Right lung (tissue), 10 donors: ENCODE measurements around the gene NUPR1. TPM values are rescaled to one million over a fixed set of nuclear protein-coding genes. Genes with fewer than 3 reads are reported as not detected.
"Not testable (repeated sequence)": the region's sequence is repeated elsewhere in the genome, so short reads cannot be mapped to it uniquely, and the experiment has no call there.

Source experiments
- DNase-seq, 2 donors: peaks; one replicate each; pipeline ENCODE4 v3.0.0-alpha.2; 2013
- long read RNA-seq, 8 donors: transcript quantifications; one replicate each; lab custom pipeline, GENCODE V29; 2026
- polyA plus RNA-seq, 5 donors: library from polyadenylated mRNA; unstranded; fragments of 120-200 nt; gene quantifications; one replicate each; pipeline versions ENCODE4 v1.2.1 to v1.2.3, GENCODE V29; 2013; ENCODE audit warnings: inconsistent platforms in 1 of 5, low replicate concordance in 1 of 5; ENCODE audit not compliant: insufficient read length in 5 of 5, insufficient read depth in 1 of 5

Gene NUPR1
- 10 to 100 TPM; 29.7 to 51.1 (median 36.1) TPM for polyA plus RNA-seq
- long read RNA-seq, donor 1, full-length matches to known transcripts, result 59 of 87 reads
- long read RNA-seq, donor 1, partial matches to known transcripts, result 28 of 87 reads
- long read RNA-seq, donor 1, other reads (novel, unspliced or antisense), result 0 of 87 reads
- long read RNA-seq, donor 2, full-length matches to known transcripts, result 39 of 48 reads
- long read RNA-seq, donor 2, partial matches to known transcripts, result 9 of 48 reads
- long read RNA-seq, donor 2, other reads (novel, unspliced or antisense), result 0 of 48 reads
- long read RNA-seq, donor 3, full-length matches to known transcripts, result 45 of 45 reads
- long read RNA-seq, donor 3, partial matches to known transcripts, result 0 of 45 reads
- long read RNA-seq, donor 3, other reads (novel, unspliced or antisense), result 0 of 45 reads
- long read RNA-seq, donor 4, full-length matches to known transcripts, result 26 of 26 reads
- long read RNA-seq, donor 4, partial matches to known transcripts, result 0 of 26 reads
- long read RNA-seq, donor 4, other reads (novel, unspliced or antisense), result 0 of 26 reads
- long read RNA-seq, donor 5, full-length matches to known transcripts, result 58 of 64 reads
- long read RNA-seq, donor 5, partial matches to known transcripts, result 6 of 64 reads
- long read RNA-seq, donor 5, other reads (novel, unspliced or antisense), result 0 of 64 reads
- long read RNA-seq, donor 6, full-length matches to known transcripts, result 67 of 74 reads
- long read RNA-seq, donor 6, partial matches to known transcripts, result 7 of 74 reads
- long read RNA-seq, donor 6, other reads (novel, unspliced or antisense), result 0 of 74 reads
- long read RNA-seq, donor 7, full-length matches to known transcripts, result 36 of 44 reads
- long read RNA-seq, donor 7, partial matches to known transcripts, result 8 of 44 reads
- long read RNA-seq, donor 7, other reads (novel, unspliced or antisense), result 0 of 44 reads
- long read RNA-seq, donor 8, full-length matches to known transcripts, result 13 of 13 reads
- long read RNA-seq, donor 8, partial matches to known transcripts, result 0 of 13 reads
- long read RNA-seq, donor 8, other reads (novel, unspliced or antisense), result 0 of 13 reads

GRCh38 chr16:28538733-28539596, at the start of gene NUPR1:
TSS of gene NUPR1 (minus strand) at chr16:28538974. CDS start at chr16:28538907, 67 bp downstream.
- DNase-seq, result peak; percentile 92 to 94

DNA sequence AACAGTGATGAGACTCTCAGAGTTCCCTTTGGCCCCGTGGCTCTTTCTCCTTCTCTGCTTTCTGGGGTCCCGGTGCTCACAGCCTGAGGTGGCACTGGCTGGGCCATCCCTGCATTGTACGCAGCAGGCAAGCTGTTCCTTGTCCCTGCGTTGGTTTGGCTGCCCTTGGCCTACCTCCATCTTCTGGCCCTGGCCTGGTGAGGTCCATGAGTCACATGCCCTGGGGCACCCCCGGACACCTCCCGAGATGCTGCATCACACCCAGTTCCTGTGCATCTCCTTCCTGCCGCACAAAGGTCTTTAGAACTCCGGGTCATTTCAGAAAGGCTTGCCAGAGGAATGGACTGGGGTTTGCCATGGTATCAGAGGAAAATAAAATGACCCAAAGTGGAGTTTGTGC, 48.6 kb upstream of the NUPR1 start:
- DNase-seq, result no peak

DNA sequence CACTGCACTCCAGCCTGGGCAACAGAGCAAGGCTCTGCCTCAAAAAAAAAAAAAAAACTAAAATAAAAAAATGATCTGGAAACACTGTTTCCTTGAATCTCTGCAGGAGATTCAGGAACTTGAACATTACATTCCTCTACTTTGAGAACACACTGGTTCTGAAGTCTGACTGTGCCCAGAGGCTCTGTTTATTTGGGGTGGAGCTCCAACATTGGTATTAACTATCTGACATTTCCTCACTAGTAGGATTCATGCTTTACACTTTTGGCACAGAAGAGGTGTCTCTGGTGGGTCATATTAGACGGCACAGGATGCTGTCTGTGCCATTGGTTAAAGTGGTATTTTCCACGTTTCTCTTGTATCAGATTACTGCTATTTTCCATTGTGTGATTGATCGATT, 47.7 kb upstream of the NUPR1 start:
- DNase-seq, result no peak

GRCh38 chr16:28585674-28586073, 46.9 kb upstream of the NUPR1 start:
- DNase-seq, result no peak

GRCh38 chr16:28580726-28581315, 42.0 kb upstream of the NUPR1 start:
- no peak for DNase-seq

GRCh38 chr16:28575446-28576109, 36.8 kb upstream of the NUPR1 start:
- DNase-seq, result no peak

- DNase-seq, result no peak
Observed at GRCh38 chr16:28574925-28575324, 36.2 kb upstream of the NUPR1 start.

- DNase-seq, result no peak
Observed at GRCh38 chr16:28573738-28574718, 35.3 kb upstream of the NUPR1 start.

- peak in 1 of 2 donors; percentile 42 for DNase-seq
Observed at GRCh38 chr16:28572696-28573510, 34.1 kb upstream of the NUPR1 start.

DNA sequence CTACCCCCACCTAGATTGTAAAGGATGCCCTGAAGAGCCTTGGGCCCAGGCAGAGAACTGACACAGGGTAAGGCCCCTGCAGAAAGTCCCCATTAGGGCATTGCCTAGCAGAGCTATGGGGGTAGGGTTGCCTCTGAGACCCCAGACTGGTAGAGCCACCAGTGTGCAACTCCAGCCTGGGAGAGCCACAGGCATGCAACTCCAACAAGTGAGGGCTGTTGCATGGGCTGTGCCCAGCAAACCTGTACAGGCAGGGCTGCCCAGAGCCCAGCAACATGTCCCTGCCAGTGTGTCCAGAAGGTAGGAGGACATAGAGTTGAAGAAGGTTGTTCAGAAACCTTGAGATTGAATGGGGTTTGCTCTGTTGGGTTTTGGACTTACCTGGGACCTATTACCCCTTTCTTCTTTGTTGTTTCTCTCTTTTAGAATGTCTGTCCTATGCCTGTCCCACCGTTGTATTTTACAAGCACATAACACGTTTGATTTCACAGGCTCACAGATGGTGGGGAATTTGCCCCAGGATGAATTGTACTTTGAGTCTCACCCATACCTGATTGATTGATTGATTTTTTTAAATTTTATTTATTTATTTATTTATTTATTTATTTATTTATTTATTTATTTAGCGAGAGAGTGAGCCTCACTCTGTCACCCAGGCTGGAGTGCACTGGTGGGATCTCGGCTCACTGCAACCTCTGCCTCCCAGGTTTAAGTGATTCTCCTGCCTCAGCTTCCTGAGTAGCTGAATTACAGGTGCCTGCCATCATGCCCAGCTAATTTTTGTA, 31.4 kb upstream of the NUPR1 start:
- DNase-seq, result no peak

DNA sequence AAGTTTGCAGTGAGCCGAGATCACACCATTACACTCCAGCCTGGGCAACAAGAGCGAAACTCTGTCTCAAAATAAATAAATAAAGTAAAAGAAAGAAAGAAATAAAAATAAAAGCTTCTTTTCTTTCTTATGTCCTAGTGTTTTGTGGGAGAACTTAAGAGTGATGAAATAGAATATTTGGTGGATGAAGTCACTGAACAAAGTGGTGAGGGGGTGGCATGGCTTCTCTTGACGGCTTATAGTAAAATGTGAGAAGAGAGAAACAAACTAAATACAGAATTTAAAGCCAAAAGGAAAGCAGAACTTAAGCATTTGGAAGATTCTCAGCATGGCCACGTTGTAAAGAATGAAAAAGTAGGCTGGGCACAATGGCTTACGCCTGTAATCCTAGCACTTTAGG, 30.2 kb upstream of the NUPR1 start:
- no peak for DNase-seq

- no peak for DNase-seq
Observed at GRCh38 chr16:28567292-28567691, 28.5 kb upstream of the NUPR1 start.

- DNase-seq, result not testable (repeated sequence)
Observed at GRCh38 chr16:28566233-28566925, 27.6 kb upstream of the NUPR1 start.

- no peak for DNase-seq
Observed at GRCh38 chr16:28563218-28563617, 24.4 kb upstream of the NUPR1 start.

GRCh38 chr16:28562199-28562598, 23.4 kb upstream of the NUPR1 start:
- DNase-seq, result no peak

GRCh38 chr16:28561557-28562187, 22.9 kb upstream of the NUPR1 start:
- no peak for DNase-seq
